SH-SY5Y (cell line): ENCODE results near the gene TSSC4.

ENCODE experiments used
- GATA2 ChIP-seq: IDR thresholded peaks from 2 replicates; pipeline ENCODE4 v1.6.1; 2011; ENCODE audit warnings: mild to moderate bottlenecking, low read depth, low read length
- GATA3 ChIP-seq: IDR thresholded peaks from 2 replicates; pipeline ENCODE4 v1.6.1; 2011; ENCODE audit warnings: low read depth, mild to moderate bottlenecking, low read length, moderate library complexity

DNA sequence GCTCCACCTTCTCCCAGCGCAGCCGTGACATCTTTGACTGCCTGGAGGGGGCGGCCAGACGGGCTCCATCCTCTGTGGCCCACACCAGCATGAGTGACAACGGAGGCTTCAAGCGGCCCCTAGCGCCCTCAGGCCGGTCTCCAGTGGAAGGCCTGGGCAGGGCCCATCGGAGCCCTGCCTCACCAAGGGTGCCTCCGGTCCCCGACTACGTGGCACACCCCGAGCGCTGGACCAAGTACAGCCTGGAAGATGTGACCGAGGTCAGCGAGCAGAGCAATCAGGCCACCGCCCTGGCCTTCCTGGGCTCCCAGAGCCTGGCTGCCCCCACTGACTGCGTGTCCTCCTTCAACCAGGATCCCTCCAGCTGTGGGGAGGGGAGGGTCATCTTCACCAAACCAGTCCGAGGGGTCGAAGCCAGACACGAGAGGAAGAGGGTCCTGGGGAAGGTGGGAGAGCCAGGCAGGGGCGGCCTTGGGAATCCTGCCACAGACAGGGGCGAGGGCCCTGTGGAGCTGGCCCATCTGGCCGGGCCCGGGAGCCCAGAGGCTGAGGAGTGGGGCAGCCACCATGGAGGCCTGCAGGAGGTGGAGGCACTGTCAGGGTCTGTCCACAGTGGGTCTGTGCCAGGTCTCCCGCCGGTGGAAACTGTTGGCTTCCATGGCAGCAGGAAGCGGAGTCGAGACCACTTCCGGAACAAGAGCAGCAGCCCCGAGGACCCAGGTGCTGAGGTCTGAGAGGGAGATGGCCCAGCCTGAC is 2.5 kb downstream of the TSSC4 start:
- TF ChIP-seq GATA3 (no peak), GATA2 (no peak)
